H9 (cell line): ENCODE results near the gene MKRN2OS. TPM values are rescaled to one million over a fixed set of nuclear protein-coding genes. Genes with fewer than 3 reads are reported as not detected.

Experiments used
- DNase-seq: peaks from one replicate; pipeline ENCODE4 v3.0.0-alpha.2; 2017
- H2AFZ ChIP-seq: one replicate; pipeline ENCODE4 v1.6.1; 2013; ENCODE audit warnings: mild to moderate bottlenecking, low read length, control low read depth, moderate library complexity
- H2AK5ac ChIP-seq: 2 replicates; pipeline ENCODE4 v1.6.1; 2013; ENCODE audit warnings: low read length, control low read depth, mixed read lengths; ENCODE audit not compliant: insufficient read length
- H2BK120ac ChIP-seq: one replicate; pipeline ENCODE4 v1.6.1; 2013; ENCODE audit warnings: low read depth, mild to moderate bottlenecking, low read length, control low read depth, inconsistent platforms; ENCODE audit not compliant: poor library complexity, severe bottlenecking
- H2BK12ac ChIP-seq: 2 replicates; pipeline ENCODE4 v1.6.1; 2013; ENCODE audit warnings: low read length, control low read depth, mixed read lengths, low read depth; ENCODE audit not compliant: insufficient read length
- H2BK15ac ChIP-seq: 2 replicates; pipeline ENCODE4 v1.6.1; 2013; ENCODE audit warnings: low read depth, low read length, control low read depth
- H2BK20ac ChIP-seq: one replicate; pipeline ENCODE4 v1.6.1; 2013; ENCODE audit warnings: low read depth, mild to moderate bottlenecking, low read length, control low read depth, inconsistent platforms; ENCODE audit not compliant: poor library complexity, severe bottlenecking
- H2BK5ac ChIP-seq: 2 replicates; pipeline ENCODE4 v1.6.1; 2013; ENCODE audit warnings: low read length, control low read depth, mixed read lengths; ENCODE audit not compliant: insufficient read length
- H3K14ac ChIP-seq: 2 replicates; pipeline ENCODE4 v1.6.1; 2013; ENCODE audit warnings: low read length, control low read depth; ENCODE audit not compliant: insufficient read depth
- H3K18ac ChIP-seq: 2 replicates; pipeline ENCODE4 v1.6.1; 2013; ENCODE audit warnings: low read depth, mild to moderate bottlenecking, mixed read lengths, low read length, control low read depth; ENCODE audit not compliant: insufficient read length
- H3K23ac ChIP-seq: 2 replicates; pipeline ENCODE4 v1.6.1; 2013; ENCODE audit warnings: low read length, control low read depth, mixed read lengths, low read depth; ENCODE audit not compliant: insufficient read length
- H3K23me2 ChIP-seq: 2 replicates; pipeline ENCODE4 v1.6.1; 2013; ENCODE audit warnings: low read depth, mild to moderate bottlenecking, mixed read lengths, low read length, control low read depth; ENCODE audit not compliant: insufficient read length, poor library complexity, severe bottlenecking
- H3K27ac ChIP-seq: 2 replicates; pipeline ENCODE4 v1.5.1; 2013; ENCODE audit warnings: low read length, control low read depth, mixed read lengths, low read depth; ENCODE audit not compliant: insufficient read length
- H3K27me3 ChIP-seq: 2 replicates; pipeline ENCODE4 v1.6.1; 2013; ENCODE audit warnings: low read length, control low read depth, inconsistent platforms; ENCODE audit not compliant: insufficient read depth
- H3K4ac ChIP-seq: 2 replicates; pipeline ENCODE4 v1.6.1; 2013; ENCODE audit warnings: low read depth, mild to moderate bottlenecking, control low read depth, inconsistent platforms, low read length, moderate library complexity
- H3K4me1 ChIP-seq: 2 replicates; pipeline ENCODE4 v1.6.1; 2013; ENCODE audit warnings: low read length, control low read depth, inconsistent platforms; ENCODE audit not compliant: insufficient read depth
- H3K4me2 ChIP-seq: 2 replicates; pipeline ENCODE4 v1.6.1; 2013; ENCODE audit warnings: low read length, control low read depth, mixed read lengths; ENCODE audit not compliant: insufficient read length, insufficient read depth
- H3K56ac ChIP-seq: 2 replicates; pipeline ENCODE4 v1.6.1; 2013; ENCODE audit warnings: low read depth, mild to moderate bottlenecking, mixed read lengths, low read length, control low read depth; ENCODE audit not compliant: insufficient read length
- H3K79me1 ChIP-seq: 2 replicates; pipeline ENCODE4 v1.6.1; 2013; ENCODE audit warnings: low read depth, mild to moderate bottlenecking, moderate library complexity, low read length, control low read depth, inconsistent platforms; ENCODE audit not compliant: insufficient read depth, poor library complexity, severe bottlenecking
- H3K79me2 ChIP-seq: 2 replicates; pipeline ENCODE4 v1.6.1; 2013; ENCODE audit warnings: low read length, control low read depth, inconsistent platforms; ENCODE audit not compliant: insufficient read depth
- H3K9ac ChIP-seq: 2 replicates; pipeline ENCODE4 v1.6.1; 2013; ENCODE audit warnings: low read length, control low read depth, mixed read lengths; ENCODE audit not compliant: insufficient read length; ENCODE audit errors: extremely low read depth
- H3K9me3 ChIP-seq: one replicate; pipeline ENCODE4 v1.6.1; 2013; ENCODE audit warnings: low read depth, low read length, inconsistent platforms; ENCODE audit not compliant: control insufficient read depth
- H3T11ph ChIP-seq: one replicate; pipeline ENCODE4 v1.6.1; 2013; ENCODE audit warnings: mild to moderate bottlenecking, low read length, control low read depth, inconsistent platforms
- H4K20me1 ChIP-seq: one replicate; pipeline ENCODE4 v1.6.1; 2013; ENCODE audit not compliant: control insufficient read depth, insufficient read length, insufficient read depth
- H4K5ac ChIP-seq: 2 replicates; pipeline ENCODE4 v1.6.1; 2013; ENCODE audit warnings: low read depth, mild to moderate bottlenecking, mixed read lengths, low read length, control low read depth; ENCODE audit not compliant: insufficient read length
- H4K8ac ChIP-seq: replicated peaks from 2 replicates; pipeline ENCODE4 v1.6.1; 2013; ENCODE audit warnings: low read length, control low read depth, mixed read lengths, low read depth; ENCODE audit not compliant: insufficient read length
- H4K91ac ChIP-seq: 2 replicates; pipeline ENCODE4 v1.6.1; 2013; ENCODE audit warnings: low read depth, mild to moderate bottlenecking, moderate library complexity, mixed read lengths, low read length, control low read depth; ENCODE audit not compliant: insufficient read length
- H3K27ac Mint-ChIP-seq, 3 experiments: 2 replicates in 2 of 3; 3 replicates in 1 of 3; pipeline ENCODE4 v1.8.0; 2020 to 2021; ENCODE audit warnings: mixed read lengths in 3 of 3, mild to moderate bottlenecking in 1 of 3, moderate library complexity in 1 of 3
- H3K27me3 Mint-ChIP-seq: 2 replicates; pipeline ENCODE4 v1.8.0; 2021; ENCODE audit warnings: low read depth, mild to moderate bottlenecking, moderate library complexity, mixed read lengths
- H3K36me3 Mint-ChIP-seq, 3 experiments: 2 replicates in 2 of 3; 3 replicates in 1 of 3; pipeline ENCODE4 v1.8.0; 2020 to 2021; ENCODE audit warnings: low read depth in 3 of 3, mixed read lengths in 3 of 3; ENCODE audit not compliant: insufficient read depth in 1 of 3
- H3K4me1 Mint-ChIP-seq, 2 experiments: 2 replicates each; pipeline ENCODE4 v1.8.0; 2020; ENCODE audit warnings: mixed read lengths in 2 of 2
- H3K4me3 Mint-ChIP-seq, 2 experiments: 2 replicates in 1 of 2; 3 replicates in 1 of 2; pipeline ENCODE4 v1.8.0; 2020 to 2021; ENCODE audit warnings: mild to moderate bottlenecking in 2 of 2, mixed read lengths in 2 of 2, moderate library complexity in 1 of 2
- H3K9me3 Mint-ChIP-seq, 2 experiments: 2 replicates in 1 of 2; 3 replicates in 1 of 2; pipeline ENCODE4 v1.8.0; 2020; ENCODE audit warnings: mild to moderate bottlenecking in 2 of 2, mixed read lengths in 2 of 2, moderate library complexity in 1 of 2
- WGBS: extraction: QIAGEN DNeasy Blood & Tissue Kit; methylation state at CpG from one replicate; pipeline ENCODE4 v1.1.7; 2013; ENCODE audit warnings: missing lambda C conversion rate, low lambda C conversion rate, mixed read lengths; ENCODE audit not compliant: insufficient read length; ENCODE audit errors: extremely low coverage; 5-methylcytosine and 5-hydroxymethylcytosine counted together
- total RNA-seq: library from RNA; stranded (reverse); gene quantifications from 2 replicates; pipeline ENCODE4 v1.2.1, GENCODE V29; 2021
- TF ChIP-seq, protein P1 (sequence below): fragments of 200-600 bp; sonication (generic); conservative IDR thresholded peaks from 3 replicates; pipeline ENCODE4 v1.8.0; 2021; ENCODE audit warnings: antibody characterized with exemption, mild to moderate bottlenecking

The MKRN2OS gene
- total RNA-seq, 1 experiment from 2014 or later = 0.44 TPM

DNA sequence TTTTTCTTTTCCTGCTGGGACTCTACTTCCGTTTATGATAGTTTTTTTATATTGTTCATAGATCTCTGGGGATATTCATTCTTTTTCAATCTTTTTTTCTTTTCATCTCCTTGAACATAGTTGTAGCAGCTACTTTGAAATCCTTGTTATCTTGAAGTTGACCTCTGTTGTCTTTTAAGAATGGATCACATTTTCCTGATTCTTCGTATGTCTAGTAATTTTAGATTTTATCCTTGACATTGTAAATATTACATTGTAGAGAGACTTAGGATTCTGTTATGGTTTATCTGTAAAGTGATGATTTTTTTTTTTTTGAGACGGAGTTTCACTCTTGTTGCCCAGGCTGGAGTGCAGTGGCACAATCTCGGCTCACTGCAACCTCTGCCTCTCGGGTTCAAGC lies 32.1 kb upstream of the MKRN2OS start:
- Histone ChIP-seq H4K20me1 (peaks cover 2% of the 10 kb centered on the region), H2BK15ac (no peak overlapping the region), H3K56ac (no peak overlapping the region), H3K23ac (no peak overlapping the region), H3K79me2 (no peaks in the 10 kb centered on the region), H3K4me2 (no peak overlapping the region), H3K4me1 (no peaks in the 10 kb centered on the region), H4K5ac (no peak overlapping the region), H3K9ac (no peak overlapping the region), H2BK120ac (no peak overlapping the region), H2BK12ac (no peak overlapping the region), H2BK5ac (no peak overlapping the region), H3K27me3 (no peaks in the 10 kb centered on the region), H3K9me3 (no peaks in the 10 kb centered on the region), H2BK20ac (no peak overlapping the region), H2AFZ (no peak overlapping the region), H4K91ac (no peak overlapping the region), H4K8ac (no peak overlapping the region), H3K14ac (no peak overlapping the region), H3K79me1 (no peaks in the 10 kb centered on the region), H3K27ac (no peak overlapping the region), H3K4ac (no peak overlapping the region), H3K23me2 (no peaks in the 10 kb centered on the region), H3K18ac (no peak overlapping the region), H2AK5ac (no peak overlapping the region), H3T11ph (no peak overlapping the region)
- H3K36me3 Mint-ChIP-seq = peaks cover 44 to 88% (median 78%) of the 10 kb centered on the region in 3 experiments
- WGBS = no CpG with 5 or more reads among the region's 5 CpGs
- no peak for DNase-seq
- H3K4me1 Mint-ChIP-seq = no peaks in the 10 kb centered on the region
- TF ChIP-seq, protein P1, sequence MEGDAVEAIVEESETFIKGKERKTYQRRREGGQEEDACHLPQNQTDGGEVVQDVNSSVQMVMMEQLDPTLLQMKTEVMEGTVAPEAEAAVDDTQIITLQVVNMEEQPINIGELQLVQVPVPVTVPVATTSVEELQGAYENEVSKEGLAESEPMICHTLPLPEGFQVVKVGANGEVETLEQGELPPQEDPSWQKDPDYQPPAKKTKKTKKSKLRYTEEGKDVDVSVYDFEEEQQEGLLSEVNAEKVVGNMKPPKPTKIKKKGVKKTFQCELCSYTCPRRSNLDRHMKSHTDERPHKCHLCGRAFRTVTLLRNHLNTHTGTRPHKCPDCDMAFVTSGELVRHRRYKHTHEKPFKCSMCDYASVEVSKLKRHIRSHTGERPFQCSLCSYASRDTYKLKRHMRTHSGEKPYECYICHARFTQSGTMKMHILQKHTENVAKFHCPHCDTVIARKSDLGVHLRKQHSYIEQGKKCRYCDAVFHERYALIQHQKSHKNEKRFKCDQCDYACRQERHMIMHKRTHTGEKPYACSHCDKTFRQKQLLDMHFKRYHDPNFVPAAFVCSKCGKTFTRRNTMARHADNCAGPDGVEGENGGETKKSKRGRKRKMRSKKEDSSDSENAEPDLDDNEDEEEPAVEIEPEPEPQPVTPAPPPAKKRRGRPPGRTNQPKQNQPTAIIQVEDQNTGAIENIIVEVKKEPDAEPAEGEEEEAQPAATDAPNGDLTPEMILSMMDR = no peak
- H3K27ac Mint-ChIP-seq = no peak overlapping the region
- H3K4me3 Mint-ChIP-seq = no peak overlapping the region
- H3K9me3 Mint-ChIP-seq = no peaks in the 10 kb centered on the region
- no peaks in the 10 kb centered on the region for H3K27me3 Mint-ChIP-seq
